Measurements from ENCODE around the gene NOL4.
"Not testable (repeated sequence)": the region's sequence is repeated elsewhere in the genome, so short reads cannot be mapped to it uniquely, and the experiment has no call there.

DNA sequence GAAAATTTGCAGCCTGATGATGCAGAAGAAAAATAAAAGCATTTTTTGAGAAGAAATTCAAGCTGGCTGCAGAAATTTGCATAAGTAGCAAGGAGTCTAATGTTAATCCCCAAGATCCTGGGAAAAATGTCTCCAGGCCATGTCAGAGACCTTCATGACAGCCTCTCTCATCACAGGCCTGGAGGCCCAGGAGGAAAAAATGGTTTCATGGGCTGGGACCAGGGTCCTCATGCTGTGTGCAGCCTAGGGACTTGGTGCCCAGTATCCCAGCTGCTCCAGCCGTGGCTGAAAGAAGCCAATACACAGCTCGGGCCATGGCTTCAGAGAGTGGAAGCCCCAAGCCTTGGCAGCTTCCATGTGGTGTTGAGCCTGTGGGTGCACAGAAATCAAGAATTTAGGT lies 41.3 kb upstream of the NOL4 start:
- TF ChIP-seq, protein P1, sequence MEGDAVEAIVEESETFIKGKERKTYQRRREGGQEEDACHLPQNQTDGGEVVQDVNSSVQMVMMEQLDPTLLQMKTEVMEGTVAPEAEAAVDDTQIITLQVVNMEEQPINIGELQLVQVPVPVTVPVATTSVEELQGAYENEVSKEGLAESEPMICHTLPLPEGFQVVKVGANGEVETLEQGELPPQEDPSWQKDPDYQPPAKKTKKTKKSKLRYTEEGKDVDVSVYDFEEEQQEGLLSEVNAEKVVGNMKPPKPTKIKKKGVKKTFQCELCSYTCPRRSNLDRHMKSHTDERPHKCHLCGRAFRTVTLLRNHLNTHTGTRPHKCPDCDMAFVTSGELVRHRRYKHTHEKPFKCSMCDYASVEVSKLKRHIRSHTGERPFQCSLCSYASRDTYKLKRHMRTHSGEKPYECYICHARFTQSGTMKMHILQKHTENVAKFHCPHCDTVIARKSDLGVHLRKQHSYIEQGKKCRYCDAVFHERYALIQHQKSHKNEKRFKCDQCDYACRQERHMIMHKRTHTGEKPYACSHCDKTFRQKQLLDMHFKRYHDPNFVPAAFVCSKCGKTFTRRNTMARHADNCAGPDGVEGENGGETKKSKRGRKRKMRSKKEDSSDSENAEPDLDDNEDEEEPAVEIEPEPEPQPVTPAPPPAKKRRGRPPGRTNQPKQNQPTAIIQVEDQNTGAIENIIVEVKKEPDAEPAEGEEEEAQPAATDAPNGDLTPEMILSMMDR (IDR thresholded peaks at IDR 0.05): not testable (repeated sequence)
- TF ChIP-seq POLR2A (IDR thresholded peaks at IDR 0.05): not testable (repeated sequence)

Data from body of pancreas (tissue), 4 donors.